Left cardiac atrium (tissue), 4 donors: ENCODE measurements around the gene PPAT. TPM values are rescaled to one million over a fixed set of nuclear protein-coding genes. Genes with fewer than 3 reads are reported as not detected.
"Not testable (repeated sequence)": the region's sequence is repeated elsewhere in the genome, so short reads cannot be mapped to it uniquely, and the experiment has no call there.

ENCODE experiments used
- ATAC-seq, 2 donors: fragments of 200-7000 bp; cut with Tn5 transposase; one replicate each; pipeline ENCODE4 v1.9.1; 2020; ENCODE audit warnings: mild to moderate bottlenecking in 2 of 2, moderate library complexity in 2 of 2
- DNase-seq: peaks from one replicate; pipeline ENCODE4 v3.0.0-alpha.2; 2020
- intact Hi-C, 2 donors: fragments of 100-400 bp; cut with DNase I; formaldehyde crosslinking; loops; one replicate each; pipeline versions ENCODE4 v1.14.1 to v1.15.1; 2022 to 2023
- total RNA-seq, 2 donors: library from RNA; stranded (reverse); fragmentation: NEBNext Ultra II Directional; extraction: Animal tissue kit (Norgen Biotek cat#: 25700); gene quantifications; one replicate each; pipeline ENCODE4 v1.2.1, GENCODE V29; 2021
- donor health status: DM: no; HTN: yes; CAD: no.
- donor health status: DM: no; HTN: yes; CAD: no; lungs with severe emphysema.
- donor health status: DM: yes; HTN: yes; CAD: no.
- donor health status: Dilated cardiomyopathy.

The PPAT gene
- total RNA-seq, 2 donors from 2014 or later, result 3.9 to 5.5 TPM

GRCh38 chr4:56391270-56391669 lies 44.1 kb downstream of the PPAT start:
- ATAC-seq (no peak), DNase-seq (no peak)
- intact Hi-C loops, result no loop called here

DNA sequence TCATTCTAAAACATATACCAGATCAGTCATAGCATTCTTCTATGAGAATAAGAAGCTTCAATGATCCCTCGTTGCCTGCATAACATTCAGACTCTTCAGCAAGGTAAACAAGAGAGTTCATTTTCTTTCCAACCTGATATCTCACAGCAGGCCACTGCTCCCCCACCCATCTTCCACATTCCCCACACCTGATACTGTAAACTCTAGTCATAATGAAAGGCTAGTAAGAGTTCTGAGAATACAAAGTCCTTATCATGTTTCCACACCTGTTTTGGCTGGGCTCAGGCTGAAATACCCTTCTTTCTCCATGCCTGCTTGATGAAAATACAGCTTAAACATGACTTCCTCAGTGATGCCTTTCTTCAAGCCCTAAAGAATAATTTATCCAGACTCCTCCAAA lies 45.9 kb downstream of the PPAT start:
- DNase-seq, result no peak
- intact Hi-C loops, result no loop called here
- no peak for ATAC-seq

DNA sequence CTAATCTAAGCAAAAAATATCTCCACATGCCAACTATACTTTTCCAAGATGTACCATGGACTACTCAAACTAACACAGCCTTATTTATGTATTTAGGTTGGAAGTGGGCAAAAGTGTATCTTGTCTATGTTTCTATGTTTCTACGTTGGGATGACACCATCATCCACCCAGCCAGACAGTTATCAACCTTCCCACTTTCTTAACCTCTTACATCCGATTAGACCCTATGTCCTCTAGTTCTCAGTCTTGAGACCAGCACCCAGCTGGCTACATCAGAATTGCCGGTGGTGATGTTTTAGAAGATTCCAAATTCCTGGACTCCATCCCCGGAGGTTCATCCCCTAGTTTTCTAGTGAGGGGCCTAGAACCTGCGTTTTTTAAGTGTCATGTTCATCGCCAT lies 47.1 kb downstream of the PPAT start:
- intact Hi-C loops, result no loop called here

GRCh38 chr4:56387023-56388001 lies 48.1 kb downstream of the PPAT start, which contains the start of gene AASDH:
Gene AASDH (minus strand): TSS chr4:56387491. CDS start chr4:56384299, 3,192 bp downstream.
- DNase-seq, result peak; percentile 93
- intact Hi-C loops, result no loop called here
- ATAC-seq, result peak; percentile 98

More for the DNA sequence above, 47.1 kb downstream of the PPAT start:
- ATAC-seq (no peak), DNase-seq (no peak)

DNA sequence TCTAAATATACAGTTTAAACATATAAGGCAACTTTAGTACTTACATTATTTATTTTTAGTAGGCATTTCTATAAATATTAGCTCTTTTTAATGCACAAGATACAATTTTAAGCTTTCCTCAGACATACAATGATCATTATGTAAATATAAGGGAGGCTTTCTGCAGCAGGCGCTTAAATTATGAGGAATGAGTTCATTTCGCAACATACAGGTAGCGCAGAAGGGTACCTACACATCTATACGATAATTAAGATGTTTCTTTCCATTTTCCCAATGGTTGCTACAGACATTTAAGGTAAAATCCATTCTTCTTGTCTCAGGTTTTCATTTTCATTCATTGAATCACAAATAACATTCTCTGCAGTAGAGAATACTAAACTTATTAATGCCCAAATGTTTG lies 49.3 kb downstream of the PPAT start:
- intact Hi-C loops, result no loop called here
- ATAC-seq, result no peak

GRCh38 chr4:56375458-56375857 lies 60.0 kb downstream of the PPAT start:
- DNase-seq, result no peak
- intact Hi-C loops, result no loop called here
- ATAC-seq, result no peak

More for the DNA sequence above, 49.3 kb downstream of the PPAT start:
- DNase-seq, result no peak

DNA sequence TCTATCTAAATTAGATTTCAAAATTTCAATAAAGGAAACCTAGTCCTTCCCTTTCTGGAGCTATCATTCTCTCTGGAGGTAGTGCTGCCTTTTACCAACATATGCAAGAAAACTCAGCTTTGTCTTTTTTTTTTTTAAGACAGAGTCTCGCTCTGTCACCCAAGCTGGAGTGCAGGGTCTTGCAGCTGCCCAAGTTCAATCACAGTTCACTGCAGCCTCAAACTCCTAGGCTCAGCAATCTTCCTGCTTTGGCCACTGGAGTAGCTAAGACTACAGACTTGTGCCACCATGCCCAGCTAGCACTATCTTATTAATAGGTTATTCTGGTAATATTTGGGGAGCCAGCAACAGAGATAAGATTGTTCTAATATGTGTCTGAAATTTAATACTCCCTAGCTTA lies 60.5 kb downstream of the PPAT start:
- DNase-seq (no peak), ATAC-seq (no peak)
- intact Hi-C loops, result no loop called here

DNA sequence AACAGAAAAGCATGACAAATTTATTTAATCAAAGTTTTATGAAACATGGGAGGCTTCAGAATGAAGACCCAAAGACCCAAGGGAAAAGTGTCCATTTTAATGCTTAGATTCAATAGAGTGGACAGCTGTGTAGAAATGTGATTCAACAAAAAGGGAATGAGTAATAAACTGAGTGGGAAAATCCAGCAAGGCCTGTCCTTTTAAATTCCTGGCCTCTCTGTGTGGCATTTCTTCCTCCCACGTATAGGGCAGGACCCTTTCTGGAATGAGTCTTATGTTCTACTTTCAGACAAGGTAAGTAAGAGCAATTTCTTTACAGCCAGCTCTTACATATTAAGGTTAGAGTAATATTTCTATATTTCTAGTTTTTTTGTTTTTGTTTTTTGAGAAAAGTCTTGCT lies 62.6 kb downstream of the PPAT start:
- intact Hi-C loops, result no loop called here
- ATAC-seq (no peak), DNase-seq (no peak)

GRCh38 chr4:56371426-56372220 lies 63.8 kb downstream of the PPAT start:
- no peak for DNase-seq
- ATAC-seq, result no peak
- intact Hi-C loops, result no loop called here

- intact Hi-C loops, result no loop called here
- no peak for ATAC-seq
- DNase-seq, result no peak
These were observed 65.0 kb downstream of the PPAT start for GRCh38 chr4:56370377-56370776.

DNA sequence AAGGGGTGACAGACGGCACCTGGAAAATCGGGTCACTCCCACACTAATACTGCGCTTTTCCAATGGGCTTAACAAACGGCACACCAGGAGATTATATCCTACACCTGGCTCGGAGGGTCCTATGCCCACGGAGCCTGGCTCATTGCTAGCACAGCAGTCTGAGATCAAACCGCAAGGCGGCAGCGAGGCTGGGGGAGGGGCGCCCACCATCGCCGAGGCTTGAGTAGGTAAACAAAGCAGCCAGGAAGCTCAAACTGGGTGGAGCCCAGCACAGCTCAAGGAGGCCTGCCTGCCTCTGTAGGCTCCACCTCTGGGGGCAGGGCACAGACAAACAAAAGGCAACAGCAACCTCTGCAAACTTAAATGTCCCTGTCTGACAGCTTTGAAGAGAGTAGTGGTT lies 72.4 kb downstream of the PPAT start:
- DNase-seq, ATAC-seq, intact Hi-C loops: not testable (repeated sequence)

DNA sequence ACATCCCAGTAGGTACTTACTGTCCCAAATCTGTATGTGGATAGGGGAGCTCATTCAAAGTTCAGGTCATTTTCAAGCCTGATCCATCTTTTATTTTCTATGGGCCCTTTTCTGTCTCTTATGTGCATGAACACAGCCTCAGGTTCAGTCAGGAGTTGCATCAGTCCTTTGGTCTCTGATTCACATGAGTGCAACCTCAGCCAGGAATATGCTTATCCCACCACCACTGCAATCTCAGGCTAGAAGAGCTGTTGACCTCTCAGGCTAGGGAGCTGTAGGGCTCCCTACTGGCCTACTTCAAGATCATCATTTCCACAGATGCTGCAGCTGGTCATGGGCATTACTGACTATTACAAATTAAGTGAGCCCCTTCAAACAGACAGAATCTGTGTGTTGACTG lies 75.3 kb downstream of the PPAT start:
- ATAC-seq (no peak), DNase-seq (no peak)
- intact Hi-C loops, result no loop called here

DNA sequence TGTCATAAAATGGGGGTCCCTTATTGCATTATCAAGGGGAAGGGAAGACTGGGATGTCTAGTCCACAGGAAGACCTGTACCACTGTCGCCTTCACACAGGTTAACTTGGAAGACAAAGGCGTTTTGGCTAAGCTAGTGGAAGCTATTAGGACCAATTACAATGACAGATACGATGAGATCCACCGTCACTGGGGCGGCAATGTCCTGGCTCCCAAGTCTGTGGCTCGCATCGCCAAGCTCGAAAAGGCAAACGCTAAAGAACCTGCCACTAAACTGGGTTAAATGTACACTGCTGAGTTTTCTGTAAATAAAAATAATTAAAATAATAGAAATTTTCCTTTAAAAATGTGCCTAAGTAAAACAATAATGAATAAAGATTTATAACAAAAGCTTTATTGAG lies 78.8 kb downstream of the PPAT start:
- no peak for ATAC-seq
- DNase-seq, result no peak
- intact Hi-C loops, result no loop called here

DNA sequence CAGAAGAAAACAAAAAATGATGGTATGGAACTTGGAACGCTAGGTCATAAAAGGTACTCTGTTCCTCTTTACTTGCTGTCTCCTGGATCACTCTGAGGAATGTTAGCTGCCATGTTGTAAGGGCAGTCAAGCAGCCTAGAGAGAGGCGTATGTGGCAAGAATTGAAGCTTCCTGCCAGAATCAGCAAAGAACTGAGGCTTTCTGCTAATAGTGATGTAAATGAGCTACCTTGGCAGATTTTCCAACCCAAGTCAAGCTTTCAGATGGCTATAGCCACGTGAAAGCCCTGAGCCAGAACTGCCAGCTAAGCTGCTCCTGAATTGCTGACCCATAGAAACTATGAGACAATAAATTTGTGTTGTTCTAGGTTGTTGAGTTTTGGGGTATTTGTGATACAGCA lies 86.8 kb downstream of the PPAT start:
- no peak for ATAC-seq
- DNase-seq, result no peak
- intact Hi-C loops, result no loop called here

DNA sequence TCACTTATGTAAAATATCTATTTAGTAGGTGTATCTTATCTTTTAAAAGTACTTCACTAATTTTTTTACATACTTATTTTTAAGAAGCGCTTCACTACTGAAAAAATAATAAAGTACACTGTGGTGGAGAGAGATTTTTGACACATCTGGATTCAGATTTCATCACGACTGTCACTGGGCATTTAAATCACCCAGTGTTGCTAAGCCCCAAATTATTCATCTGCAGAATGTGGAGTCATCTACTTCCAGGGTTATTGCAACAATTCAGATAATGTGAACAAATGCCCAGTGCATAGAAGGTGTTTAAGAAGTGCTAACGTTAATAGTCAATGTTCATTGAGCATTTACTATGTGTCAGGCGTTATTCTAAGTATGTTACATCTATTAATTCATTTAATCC lies 90.0 kb downstream of the PPAT start:
- DNase-seq, result no peak
- intact Hi-C loops, result no loop called here

More for the DNA sequence above, 90.0 kb downstream of the PPAT start:
- ATAC-seq, result no peak

Other genes with a start within 250 kb of the PPAT start
- gene AASDH, start 48.1 kb downstream of the PPAT start, total RNA-seq, result 1 to 10 TPM; 6.1 to 6.9 TPM
- gene PAICS, start 645 bp upstream of the PPAT start, total RNA-seq, result 10 to 100 TPM; 21.8 to 34.6 TPM
- 10 to 100 TPM; 38.9 to 56.7 TPM for gene SRP72, start 32.0 kb upstream of the PPAT start, total RNA-seq
- not detected for gene ARL9, start 70.2 kb upstream of the PPAT start, total RNA-seq
- 10 to 100 TPM in 1 of 2 donors, 1 to 10 TPM in 1; 9.6 to 17.1 TPM for gene HOPX, start 245.7 kb upstream of the PPAT start, total RNA-seq